HEK293 (cell line): Measurements from ENCODE around the gene AIRE.

Experiments
- MEIS1 ChIP-seq: sonication (generic); formaldehyde crosslinking; IDR thresholded peaks from 2 replicates; pipeline ENCODE4 v1.8.1; 2022; ENCODE audit warnings: missing genetic modification reagents, mild to moderate bottlenecking, borderline replicate concordance
- ZBTB17 ChIP-seq: fragments of 450-650 bp; formaldehyde crosslinking; IDR thresholded peaks from 2 replicates; pipeline ENCODE4 v1.5.1; 2016; ENCODE audit warnings: missing biosample characterization, missing genetic modification characterization
- ZNF280D ChIP-seq: fragments of 450-650 bp; formaldehyde crosslinking; IDR thresholded peaks from 2 replicates; pipeline ENCODE4 v1.5.1; 2016; ENCODE audit warnings: missing biosample characterization, missing genetic modification characterization
- ZNF701 ChIP-seq: fragments of 450-650 bp; formaldehyde crosslinking; IDR thresholded peaks from 2 replicates; pipeline ENCODE4 v1.5.1; 2016; ENCODE audit warnings: missing biosample characterization, missing genetic modification characterization
- ZXDB ChIP-seq: fragments of 450-650 bp; formaldehyde crosslinking; IDR thresholded peaks from 2 replicates; pipeline ENCODE4 v1.5.1; 2016; ENCODE audit warnings: missing biosample characterization, missing genetic modification characterization
- TF ChIP-seq, protein P1 (sequence below): fragments of 450-650 bp; formaldehyde crosslinking; IDR thresholded peaks from 2 replicates; pipeline ENCODE4 v1.5.1; 2016; ENCODE audit warnings: missing biosample characterization, missing genetic modification characterization
- TF ChIP-seq, protein P2 (sequence below): sonication (generic); formaldehyde crosslinking; IDR thresholded peaks from 2 replicates; pipeline ENCODE4 v1.8.1; 2022; ENCODE audit warnings: mild to moderate bottlenecking, moderate library complexity, missing genetic modification reagents
- TF ChIP-seq, protein P3 (sequence below): IDR thresholded peaks from 2 replicates; pipeline ENCODE4 v1.6.1; 2011; ENCODE audit warnings: mild to moderate bottlenecking, low read depth, low read length, borderline replicate concordance

DNA sequence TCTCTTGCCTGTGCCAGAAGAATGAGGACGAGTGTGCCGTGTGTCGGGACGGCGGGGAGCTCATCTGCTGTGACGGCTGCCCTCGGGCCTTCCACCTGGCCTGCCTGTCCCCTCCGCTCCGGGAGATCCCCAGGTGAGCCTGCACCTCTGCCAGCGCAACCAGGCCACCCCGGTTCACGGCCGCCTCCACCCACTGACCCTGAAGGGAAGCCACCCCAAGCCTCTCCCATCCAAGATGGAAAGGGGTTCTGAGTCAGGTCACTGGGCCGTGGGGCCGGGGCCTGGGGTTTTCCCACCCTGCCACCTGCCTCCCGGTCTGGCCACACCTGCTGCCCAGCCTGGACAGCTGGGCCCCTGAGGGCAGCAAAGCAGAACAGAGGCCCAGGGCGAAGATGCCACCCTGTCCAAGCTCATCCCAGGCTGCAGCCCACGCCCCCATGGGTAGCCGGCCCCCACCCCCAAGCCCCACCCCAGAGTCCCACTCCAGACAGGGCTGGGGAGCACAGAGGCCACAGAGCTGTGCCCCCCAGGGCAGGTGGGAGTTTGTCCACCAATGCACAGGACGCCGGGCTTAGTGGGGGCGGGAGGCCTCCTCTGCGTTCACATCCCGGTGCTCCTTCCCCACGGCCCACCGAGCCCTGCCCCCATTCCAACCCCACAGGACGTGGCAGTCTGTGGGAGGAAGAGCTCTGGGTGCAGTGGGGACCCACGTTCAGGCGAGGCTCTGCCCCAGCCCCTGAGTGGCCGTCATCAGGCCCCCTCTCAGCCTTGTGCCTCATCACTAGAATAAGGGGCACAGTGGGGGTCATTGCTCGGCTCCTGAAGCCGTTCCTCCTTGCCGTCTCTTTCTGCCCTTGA is 5.6 kb downstream of the AIRE start:
- TF ChIP-seq MEIS1 (CRISPR knock-in tag) (no peak), ZXDB (tag by site-specific recombination) (no peak), ZNF701 (tag by site-specific recombination) (no peak), ZNF280D (tag by site-specific recombination) (no peak), ZBTB17 (tag by site-specific recombination) (no peak)
- TF ChIP-seq, protein P1, sequence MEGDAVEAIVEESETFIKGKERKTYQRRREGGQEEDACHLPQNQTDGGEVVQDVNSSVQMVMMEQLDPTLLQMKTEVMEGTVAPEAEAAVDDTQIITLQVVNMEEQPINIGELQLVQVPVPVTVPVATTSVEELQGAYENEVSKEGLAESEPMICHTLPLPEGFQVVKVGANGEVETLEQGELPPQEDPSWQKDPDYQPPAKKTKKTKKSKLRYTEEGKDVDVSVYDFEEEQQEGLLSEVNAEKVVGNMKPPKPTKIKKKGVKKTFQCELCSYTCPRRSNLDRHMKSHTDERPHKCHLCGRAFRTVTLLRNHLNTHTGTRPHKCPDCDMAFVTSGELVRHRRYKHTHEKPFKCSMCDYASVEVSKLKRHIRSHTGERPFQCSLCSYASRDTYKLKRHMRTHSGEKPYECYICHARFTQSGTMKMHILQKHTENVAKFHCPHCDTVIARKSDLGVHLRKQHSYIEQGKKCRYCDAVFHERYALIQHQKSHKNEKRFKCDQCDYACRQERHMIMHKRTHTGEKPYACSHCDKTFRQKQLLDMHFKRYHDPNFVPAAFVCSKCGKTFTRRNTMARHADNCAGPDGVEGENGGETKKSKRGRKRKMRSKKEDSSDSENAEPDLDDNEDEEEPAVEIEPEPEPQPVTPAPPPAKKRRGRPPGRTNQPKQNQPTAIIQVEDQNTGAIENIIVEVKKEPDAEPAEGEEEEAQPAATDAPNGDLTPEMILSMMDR = no peak
- TF ChIP-seq, protein P2, sequence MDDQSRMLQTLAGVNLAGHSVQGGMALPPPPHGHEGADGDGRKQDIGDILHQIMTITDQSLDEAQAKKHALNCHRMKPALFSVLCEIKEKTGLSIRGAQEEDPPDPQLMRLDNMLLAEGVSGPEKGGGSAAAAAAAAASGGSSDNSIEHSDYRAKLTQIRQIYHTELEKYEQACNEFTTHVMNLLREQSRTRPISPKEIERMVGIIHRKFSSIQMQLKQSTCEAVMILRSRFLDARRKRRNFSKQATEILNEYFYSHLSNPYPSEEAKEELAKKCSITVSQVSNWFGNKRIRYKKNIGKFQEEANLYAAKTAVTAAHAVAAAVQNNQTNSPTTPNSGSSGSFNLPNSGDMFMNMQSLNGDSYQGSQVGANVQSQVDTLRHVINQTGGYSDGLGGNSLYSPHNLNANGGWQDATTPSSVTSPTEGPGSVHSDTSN (CRISPR knock-in tag) = no peak
- TF ChIP-seq, protein P3, sequence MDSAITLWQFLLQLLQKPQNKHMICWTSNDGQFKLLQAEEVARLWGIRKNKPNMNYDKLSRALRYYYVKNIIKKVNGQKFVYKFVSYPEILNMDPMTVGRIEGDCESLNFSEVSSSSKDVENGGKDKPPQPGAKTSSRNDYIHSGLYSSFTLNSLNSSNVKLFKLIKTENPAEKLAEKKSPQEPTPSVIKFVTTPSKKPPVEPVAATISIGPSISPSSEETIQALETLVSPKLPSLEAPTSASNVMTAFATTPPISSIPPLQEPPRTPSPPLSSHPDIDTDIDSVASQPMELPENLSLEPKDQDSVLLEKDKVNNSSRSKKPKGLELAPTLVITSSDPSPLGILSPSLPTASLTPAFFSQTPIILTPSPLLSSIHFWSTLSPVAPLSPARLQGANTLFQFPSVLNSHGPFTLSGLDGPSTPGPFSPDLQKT = no peak
